Measurements from ENCODE around the gene ATP4B.
"Not testable (repeated sequence)": the region's sequence is repeated elsewhere in the genome, so short reads cannot be mapped to it uniquely, and the experiment has no call there.

Gene ATP4B

GRCh38 chr13:113639616-113640262, 18.3 kb downstream of the ATP4B start:
- peak; percentile 9 for DNase-seq

- DNase-seq = no peak
Observed at GRCh38 chr13:113638806-113639205, 19.2 kb downstream of the ATP4B start.

- no peak for DNase-seq
Observed at GRCh38 chr13:113638173-113638746, 19.7 kb downstream of the ATP4B start.

- DNase-seq = no peak
Observed at GRCh38 chr13:113637262-113638160, 20.5 kb downstream of the ATP4B start.

- no peak for DNase-seq
Observed at GRCh38 chr13:113636266-113636963, 21.6 kb downstream of the ATP4B start.

GRCh38 chr13:113635709-113636108, 22.3 kb downstream of the ATP4B start:
- DNase-seq = no peak

- no peak for DNase-seq
Observed at GRCh38 chr13:113635048-113635420, 23.0 kb downstream of the ATP4B start.

GRCh38 chr13:113634279-113635047, 23.5 kb downstream of the ATP4B start:
- DNase-seq = no peak

- no peak for DNase-seq
Observed at GRCh38 chr13:113633485-113633873, 24.5 kb downstream of the ATP4B start.

- DNase-seq = no peak
Observed at GRCh38 chr13:113632706-113633484, 25.1 kb downstream of the ATP4B start.

- DNase-seq = no peak
Observed at GRCh38 chr13:113631341-113632095, 26.5 kb downstream of the ATP4B start.

GRCh38 chr13:113630804-113631203, 27.2 kb downstream of the ATP4B start:
- DNase-seq = no peak

GRCh38 chr13:113630296-113630695, 27.7 kb downstream of the ATP4B start:
- no peak for DNase-seq

- DNase-seq = no peak
Observed at GRCh38 chr13:113629866-113630265, 28.1 kb downstream of the ATP4B start.

- DNase-seq = no peak
Observed at GRCh38 chr13:113628291-113629270, 29.4 kb downstream of the ATP4B start.

GRCh38 chr13:113627136-113627535, 30.9 kb downstream of the ATP4B start:
- no peak for DNase-seq

- DNase-seq = no peak
Observed at GRCh38 chr13:113625965-113626721, 31.9 kb downstream of the ATP4B start.

- DNase-seq = not testable (repeated sequence)
Observed at GRCh38 chr13:113624640-113625304, 33.2 kb downstream of the ATP4B start.

Data from activated CD8-positive, alpha-beta memory T cell treated with anti-CD3 and anti-CD28 coated beads, Interleukin-2, amount 50 U/mL, for 4 hours (primary cell).